HG02763 (cell line): ENCODE measurements around the gene HSPA1A.
"Not testable (repeated sequence)": the region's sequence is repeated elsewhere in the genome, so short reads cannot be mapped to it uniquely, and the experiment has no call there.

ENCODE experiments used
- ATAC-seq: cut with Tn5 transposase; IDR thresholded peaks from one replicate; pipeline ENCODE4 v1.9.1; 2021; ENCODE audit warnings: mild to moderate bottlenecking, moderate library complexity; ENCODE audit not compliant: unreplicated experiment

The HSPA1A gene

GRCh38 chr6:31861150-31861549 is 45.8 kb downstream of the HSPA1A start:
- ATAC-seq, result no peak

GRCh38 chr6:31861919-31862343 is 46.6 kb downstream of the HSPA1A start:
- ATAC-seq, result no peak

GRCh38 chr6:31862344-31863235 is 47.2 kb downstream of the HSPA1A start, which contains the start of gene NEU1:
NEU1 (minus strand) TSS chr6:31862821; CDS start chr6:31862776, 45 bp downstream.
- ATAC-seq, result peak; percentile 92

- not testable (repeated sequence) for ATAC-seq
Observed at GRCh38 chr6:31864123-31864562, 48.8 kb downstream of the HSPA1A start.

- no peak for ATAC-seq
Observed at GRCh38 chr6:31864818-31865204, 49.5 kb downstream of the HSPA1A start.

GRCh38 chr6:31865205-31866118 is 50.1 kb downstream of the HSPA1A start:
- ATAC-seq, result no peak
